Activated CD4-positive, CD25-positive, alpha-beta regulatory T cell treated with anti-CD3 and anti-CD28 coated beads, Interleukin-2, amount 50 U/mL, for 16 hours (primary cell): ENCODE measurements around the gene TSKU.

ENCODE experiments used
- DNase-seq: peaks from one replicate; pipeline ENCODE4 v3.0.0-alpha.2; 2020; ENCODE audit warnings: low read depth, low spot score

The TSKU gene

GRCh38 chr11:76846441-76846840, 63.3 kb downstream of the TSKU start:
- no peak for DNase-seq
